Skeletal muscle tissue (tissue), 4 donors: ENCODE results near the gene CYP4F22. TPM values are rescaled to one million over a fixed set of nuclear protein-coding genes. Genes with fewer than 3 reads are reported as not detected.
"Not testable (repeated sequence)": the region's sequence is repeated elsewhere in the genome, so short reads cannot be mapped to it uniquely, and the experiment has no call there.

Experiments
- H3K27ac ChIP-seq: one replicate; pipeline ENCODE4 v1.7.0; 2013; ENCODE audit warnings: mild to moderate bottlenecking, low read depth, low read length, inconsistent platforms
- H3K27me3 ChIP-seq, 3 donors: one replicate each; pipeline ENCODE4 v1.7.0; 2013; ENCODE audit warnings: low read length in 3 of 3; ENCODE audit not compliant: control insufficient read depth in 3 of 3, insufficient read depth in 3 of 3
- H3K36me3 ChIP-seq, 3 donors: one replicate each; pipeline ENCODE4 v1.7.0; 2013; ENCODE audit warnings: low read length in 3 of 3; ENCODE audit not compliant: control insufficient read depth in 3 of 3, insufficient read depth in 3 of 3
- H3K4me1 ChIP-seq, 3 donors: one replicate each; pipeline ENCODE4 v1.7.0; 2013; ENCODE audit warnings: low read length in 3 of 3, mild to moderate bottlenecking in 3 of 3; ENCODE audit not compliant: control insufficient read depth in 3 of 3, insufficient read depth in 3 of 3
- H3K4me3 ChIP-seq, 3 donors: one replicate each; pipeline ENCODE4 v1.7.0; 2013; ENCODE audit warnings: low read length in 3 of 3
- H3K9ac ChIP-seq, 3 donors: one replicate each; pipeline ENCODE4 v1.7.0; 2013; ENCODE audit warnings: low read length in 3 of 3, mild to moderate bottlenecking in 3 of 3, moderate library complexity in 2 of 3, low read depth in 1 of 3
- H3K9me3 ChIP-seq, 3 donors: one replicate each; pipeline ENCODE4 v1.7.0; 2013; ENCODE audit warnings: low read length in 3 of 3; ENCODE audit not compliant: control insufficient read depth in 3 of 3
- total RNA-seq: library from RNA; depleted of rRNA; stranded (reverse); fragments of >200 nt; gene quantifications from one replicate; pipeline ENCODE4 v1.2.3, GENCODE V29; 2014
- donor health status: Osteomylitis.

CYP4F22 gene
- total RNA-seq, 1 donor from 2014 or later = not detected

DNA sequence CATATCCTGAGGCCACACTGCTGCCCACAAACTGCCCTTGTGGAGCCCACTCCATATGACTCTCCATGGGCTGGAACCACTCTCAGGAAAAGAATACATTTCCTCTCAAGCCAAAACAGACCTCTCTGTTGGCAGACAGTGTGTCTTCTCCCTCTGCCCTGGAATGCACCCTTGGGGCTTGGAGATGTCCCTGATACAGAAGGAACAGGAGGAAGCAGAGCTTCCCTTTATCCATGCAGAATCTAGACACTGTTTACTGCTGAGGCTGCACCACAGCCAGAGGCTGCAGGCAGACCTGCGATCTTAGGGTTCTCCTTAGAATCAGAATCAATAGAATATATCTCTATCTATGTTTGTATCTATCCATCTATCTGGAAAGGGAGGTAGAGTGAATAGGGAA lies 79.9 kb downstream of the CYP4F22 start:
- no peak overlapping the region for H3K4me3 ChIP-seq
- H3K4me1 ChIP-seq = peaks cover 0 to 3% (median 0%) of the 10 kb centered on the region in 3 donors
- peaks cover 0 to 3% (median 0%) of the 10 kb centered on the region in 3 donors for H3K9me3 ChIP-seq
- H3K27ac ChIP-seq = no peak overlapping the region
- H3K27me3 ChIP-seq = peaks cover 18 to 36% (median 23%) of the 10 kb centered on the region in 3 donors
- H3K36me3 ChIP-seq = no peaks in the 10 kb centered on the region
- H3K9ac ChIP-seq = no peak overlapping the region

DNA sequence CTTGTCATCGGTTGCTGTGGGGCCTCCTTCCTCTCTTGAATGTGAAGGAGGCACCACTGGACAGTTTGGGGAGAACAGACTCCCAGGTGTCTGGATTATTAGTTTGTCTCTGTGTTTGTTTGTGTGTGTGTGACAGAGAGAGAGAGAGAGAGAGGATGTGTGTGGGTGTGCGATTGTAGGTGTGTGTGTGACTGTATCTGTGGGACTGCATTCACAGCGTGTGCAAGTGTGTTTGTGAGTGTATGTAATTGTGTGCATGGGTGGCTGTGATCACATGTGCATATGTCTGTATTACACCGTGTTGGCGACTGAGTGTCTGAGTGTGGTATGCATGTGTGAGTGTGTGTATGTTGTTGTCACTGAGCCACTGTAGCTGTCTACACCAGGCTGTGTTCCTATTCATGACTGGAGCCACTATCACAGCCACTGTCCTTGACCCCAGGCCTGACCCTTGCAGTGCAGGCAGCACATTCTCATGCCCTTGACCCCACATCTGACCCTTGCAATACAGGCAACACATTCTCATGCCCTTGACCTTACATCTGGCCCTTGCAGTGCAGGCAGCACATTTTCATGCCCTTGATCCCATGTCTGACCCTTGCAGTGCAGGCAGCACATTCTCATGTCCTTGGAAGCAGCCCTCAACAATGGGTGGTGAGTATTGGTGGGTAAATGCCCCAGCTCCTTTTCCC lies 81.6 kb downstream of the CYP4F22 start:
- Histone ChIP-seq H3K4me1 (no peaks in the 10 kb centered on the region), H3K27me3 (peaks cover 7 to 21% (median 13%) of the 10 kb centered on the region in 3 donors), H3K9ac (no peak overlapping the region), H3K4me3 (no peak overlapping the region), H3K27ac (no peak overlapping the region), H3K36me3 (no peaks in the 10 kb centered on the region), H3K9me3 (peaks cover 0 to 3% (median 0%) of the 10 kb centered on the region in 3 donors)

DNA sequence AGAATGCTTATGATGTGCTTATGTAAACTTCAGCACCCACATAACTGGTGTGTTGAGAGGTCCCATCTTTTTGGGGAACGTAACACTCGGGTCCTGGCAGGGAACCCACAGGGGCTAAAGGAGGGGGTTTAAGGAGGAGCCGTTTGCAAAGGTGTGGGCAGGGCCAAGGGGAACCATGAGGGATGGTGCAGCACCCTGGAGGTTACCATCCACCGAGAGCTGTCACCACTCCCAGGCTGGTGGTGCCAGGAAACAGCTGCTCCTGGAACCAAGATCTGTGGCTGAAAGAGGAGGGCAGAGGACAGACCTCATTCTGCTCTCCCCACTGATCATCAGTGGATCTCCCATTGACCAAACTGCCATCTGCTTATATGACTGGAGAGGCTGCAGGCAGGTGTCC lies 83.5 kb downstream of the CYP4F22 start:
- H3K4me1 ChIP-seq = no peaks in the 10 kb centered on the region

DNA sequence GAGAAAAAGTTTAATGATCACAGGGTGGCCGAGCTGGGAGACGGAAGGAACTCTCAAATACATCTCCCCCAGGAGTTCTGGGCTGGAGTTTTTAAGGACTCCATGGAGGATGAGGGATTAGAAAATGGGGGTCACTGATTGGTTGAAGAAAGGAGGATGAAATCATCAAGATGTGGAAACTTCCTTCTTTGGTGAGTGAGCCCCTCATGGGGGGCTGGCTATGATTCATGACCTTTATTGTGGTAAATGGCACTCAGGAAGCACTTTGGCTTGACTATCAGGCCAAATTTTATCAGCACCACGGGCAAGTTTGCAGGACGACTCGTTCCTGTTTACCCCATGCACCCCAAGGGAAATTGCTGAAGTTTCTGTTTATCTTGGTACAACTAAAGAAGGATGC lies 84.2 kb downstream of the CYP4F22 start:
- not testable (repeated sequence) for H3K36me3 ChIP-seq, H3K4me3 ChIP-seq, H3K9ac ChIP-seq, H3K27ac ChIP-seq, H3K9me3 ChIP-seq, H3K4me1 ChIP-seq
- H3K27me3 ChIP-seq = peaks cover 6 to 21% (median 11%) of the 10 kb centered on the region in 3 donors

More for the DNA sequence above, 83.5 kb downstream of the CYP4F22 start:
- Histone ChIP-seq H3K27ac (no peak overlapping the region), H3K9me3 (peaks cover 0 to 3% (median 0%) of the 10 kb centered on the region in 3 donors), H3K4me3 (no peak overlapping the region), H3K27me3 (peaks cover 6 to 21% (median 11%) of the 10 kb centered on the region in 3 donors), H3K36me3 (no peaks in the 10 kb centered on the region), H3K9ac (no peak overlapping the region)

DNA sequence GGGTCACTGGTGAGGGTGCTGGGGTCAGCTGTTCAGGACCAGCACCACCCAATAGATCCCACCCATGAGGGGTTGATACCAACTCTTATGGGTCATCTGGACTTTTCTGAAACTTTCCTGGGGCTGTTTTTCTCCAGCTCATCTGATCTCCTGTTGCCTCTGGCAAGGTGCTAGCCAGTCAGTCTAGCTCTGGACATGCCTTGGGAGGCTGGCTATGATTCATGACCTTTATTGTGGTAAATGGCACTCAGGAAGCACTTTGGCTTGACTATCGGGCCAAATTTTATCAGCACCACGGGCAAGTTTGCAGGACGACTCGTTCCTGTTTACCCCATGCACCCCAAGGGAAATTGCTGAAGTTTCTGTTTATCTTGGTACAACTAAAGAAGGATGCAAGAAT lies 85.4 kb downstream of the CYP4F22 start:
- peaks cover 6 to 16% (median 11%) of the 10 kb centered on the region in 3 donors for H3K27me3 ChIP-seq
- H3K4me3 ChIP-seq, H3K27ac ChIP-seq, H3K9me3 ChIP-seq, H3K4me1 ChIP-seq, H3K36me3 ChIP-seq, H3K9ac ChIP-seq: not testable (repeated sequence)

DNA sequence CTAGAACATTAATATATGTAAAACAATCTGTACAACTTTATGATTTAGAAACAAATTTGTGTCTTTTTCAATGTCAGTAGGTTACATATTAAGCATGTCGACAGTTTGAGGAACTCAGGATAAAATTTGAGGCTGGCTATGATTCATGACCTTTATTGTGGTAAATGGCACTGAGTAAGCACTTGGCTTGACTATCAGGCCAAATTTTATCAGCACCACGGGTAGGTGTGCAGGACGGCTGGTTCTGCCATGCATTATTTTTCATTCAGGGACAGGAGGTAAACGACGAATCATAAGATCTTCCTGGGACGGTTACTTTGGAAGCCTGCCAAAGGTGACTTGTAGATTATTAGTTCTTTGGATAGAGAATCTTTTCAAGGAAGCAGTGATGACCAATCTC lies 86.7 kb downstream of the CYP4F22 start:
- no peak overlapping the region for H3K4me3 ChIP-seq
- H3K27ac ChIP-seq = no peak overlapping the region
- no peaks in the 10 kb centered on the region for H3K36me3 ChIP-seq
- peaks cover 3 to 13% (median 11%) of the 10 kb centered on the region in 3 donors for H3K27me3 ChIP-seq
- H3K9me3 ChIP-seq = peaks cover 0 to 3% (median 0%) of the 10 kb centered on the region in 3 donors
- H3K4me1 ChIP-seq = no peaks in the 10 kb centered on the region
- no peak overlapping the region for H3K9ac ChIP-seq

Other genes with a start within 250 kb of the CYP4F22 start
- gene BRD4, start 176.0 kb upstream of the CYP4F22 start, total RNA-seq = 9.4 TPM
- 13.6 TPM for gene AKAP8, start 128.7 kb upstream of the CYP4F22 start, total RNA-seq
- gene AKAP8L, start 89.5 kb upstream of the CYP4F22 start, total RNA-seq = 39.1 TPM
- 3.7 TPM for gene WIZ, start 58.6 kb upstream of the CYP4F22 start, total RNA-seq
- gene RASAL3, start 44.0 kb upstream of the CYP4F22 start, total RNA-seq = 0.52 TPM
- not detected for gene PGLYRP2, start 29.0 kb upstream of the CYP4F22 start, total RNA-seq
- not detected for gene CYP4F8, start 106.7 kb downstream of the CYP4F22 start, total RNA-seq
- gene CYP4F3, start 132.4 kb downstream of the CYP4F22 start, total RNA-seq = 0.52 TPM
- 1.0 TPM for gene CYP4F12, start 164.6 kb downstream of the CYP4F22 start, total RNA-seq
- not detected for gene OR10H2, start 219.5 kb downstream of the CYP4F22 start, total RNA-seq
- not detected for gene OR10H3, start 229.5 kb downstream of the CYP4F22 start, total RNA-seq